HepG2 (cell line): ENCODE data around the gene GPR176. TPM values are rescaled to one million over a fixed set of nuclear protein-coding genes. Genes with fewer than 3 reads are reported as not detected.

Source experiments
- ATAC-seq: fragments of 200-7000 bp; cut with Tn5 transposase; 3 replicates; pipeline ENCODE4 v1.9.1; 2020; ENCODE audit warnings: mild to moderate bottlenecking, moderate library complexity
- BruUV-seq: library from RNA; stranded (reverse); fragments of 400-500 nt; replicated peaks from 2 replicates; lab custom pipeline; 2021; lab: Mats Ljungman, UMichigan
- CTCF ChIA-PET: fragments of 300-600 bp; formaldehyde crosslinking; extraction: SDS; loops from one replicate; lab custom pipeline; 2021; ENCODE audit warnings: low total read pairs, inconsistent platforms, low intra/inter-chr PET ratio; lab: Yijun Ruan, JAX
- POLR2A ChIA-PET: fragments of 350-600 bp; sonication (Branson Sonifier 250); formaldehyde crosslinking; loops from one replicate; lab custom pipeline; 2020; ENCODE audit warnings: antibody characterized with exemption, inconsistent platforms; lab: Yijun Ruan, JAX
- DNase-seq: peaks from one replicate; pipeline ENCODE4 v3.0.0-alpha.2; 2015; ENCODE audit warnings: low spot score
- FAIRE-seq: peaks from 3 replicates; lab custom pipeline; 2011; peaks lifted over from hg19 to GRCh38; lab: Jason Lieb, UNC
- H2AFZ ChIP-seq: one replicate; pipeline ENCODE4 v1.6.1; 2011; ENCODE audit warnings: low read length, inconsistent platforms
- H3K27ac ChIP-seq: fragments of 300-600 bp; 3 replicates; pipeline ENCODE4 v1.8.0; 2011; ENCODE audit warnings: mixed run types, mild to moderate bottlenecking, mixed read lengths, low read length, inconsistent platforms; ENCODE audit not compliant: insufficient read depth; ENCODE audit errors: extremely low read length
- H3K27me3 ChIP-seq, 2 experiments: fragments of 200-600 bp in 1 of 2; 2 replicates in 1 of 2; 3 replicates in 1 of 2; pipeline versions ENCODE4 v1.6.0 to v1.8.0; 2011; ENCODE audit warnings: low read length in 2 of 2, mild to moderate bottlenecking in 2 of 2, moderate library complexity in 2 of 2, inconsistent platforms in 1 of 2; ENCODE audit not compliant: insufficient read depth in 2 of 2, control insufficient read depth in 1 of 2
- H3K36me3 ChIP-seq, 2 experiments: fragments of 200-600 bp in 1 of 2; replicated peaks in 1 of 2; 2 replicates in 1 of 2; 3 replicates in 1 of 2; pipeline versions ENCODE4 v1.5.1 to v1.8.0; 2011; ENCODE audit warnings: low read length in 2 of 2, inconsistent platforms in 1 of 2; ENCODE audit not compliant: insufficient read depth in 2 of 2, control insufficient read depth in 1 of 2
- H3K4me1 ChIP-seq: 2 replicates; pipeline ENCODE4 v1.5.1; 2012; ENCODE audit warnings: low read length, inconsistent platforms; ENCODE audit not compliant: insufficient read depth
- H3K4me2 ChIP-seq: 2 replicates; pipeline ENCODE4 v1.6.0; 2011; ENCODE audit warnings: low read depth, low read length, inconsistent platforms
- H3K4me3 ChIP-seq, 3 experiments: fragments of 200-600 bp in 1 of 3; sonication (generic), shearing (Covaris generic) in 1 of 3; replicated peaks in 1 of 3; 2 replicates each; pipeline ENCODE4 v1.5.1; 2011 to 2016; ENCODE audit warnings: low read length in 3 of 3, inconsistent platforms in 2 of 3, low read depth in 2 of 3, mild to moderate bottlenecking in 2 of 3, control low read depth in 1 of 3, mixed read lengths in 1 of 3; ENCODE audit not compliant: insufficient read depth in 1 of 3
- H3K79me2 ChIP-seq: one replicate; pipeline ENCODE4 v1.6.1; 2011; ENCODE audit warnings: low read length, inconsistent platforms; ENCODE audit not compliant: insufficient read depth
- H3K9ac ChIP-seq: 2 replicates; pipeline ENCODE4 v1.6.0; 2011; ENCODE audit warnings: mild to moderate bottlenecking, low read depth, low read length, inconsistent platforms; ENCODE audit not compliant: insufficient read depth
- H3K9me3 ChIP-seq: 2 replicates; pipeline ENCODE4 v1.5.1; 2012; ENCODE audit warnings: mild to moderate bottlenecking, low read length
- H4K20me1 ChIP-seq: 2 replicates; pipeline ENCODE4 v1.6.0; 2011; ENCODE audit warnings: inconsistent platforms, mild to moderate bottlenecking, low read length, moderate library complexity; ENCODE audit not compliant: insufficient read depth
- GABPA ChIP-seq, 2 experiments: IDR thresholded peaks; 2 replicates each; pipeline ENCODE4 v1.6.1; 2011 to 2016; ENCODE audit warnings: low read depth in 2 of 2, low read length in 1 of 2, missing biosample characterization in 1 of 2, missing genetic modification characterization in 1 of 2
- GMEB2 ChIP-seq: IDR thresholded peaks from 2 replicates; pipeline ENCODE4 v1.6.1; 2016; ENCODE audit warnings: missing biosample characterization, missing genetic modification reagents, low read depth
- GZF1 ChIP-seq: sonication (generic); formaldehyde crosslinking; IDR thresholded peaks from 2 replicates; pipeline ENCODE4 v1.5.1; 2020; ENCODE audit warnings: mild to moderate bottlenecking, missing genetic modification reagents
- HBP1 ChIP-seq: IDR thresholded peaks from 2 replicates; pipeline ENCODE4 v1.6.1; 2016; ENCODE audit warnings: low read depth, control low read depth
- HINFP ChIP-seq: sonication (generic); formaldehyde crosslinking; IDR thresholded peaks from 2 replicates; pipeline ENCODE4 v1.4.0; 2020; ENCODE audit warnings: low read depth, mild to moderate bottlenecking, missing genetic modification reagents
- HNF1B ChIP-seq: sonication (generic); formaldehyde crosslinking; IDR thresholded peaks from 2 replicates; pipeline ENCODE4 v1.5.1; 2020; ENCODE audit warnings: mild to moderate bottlenecking, moderate library complexity, missing genetic modification reagents
- JUN ChIP-seq: sonication (generic); formaldehyde crosslinking; IDR thresholded peaks from 2 replicates; pipeline ENCODE4 v1.4.0; 2020; ENCODE audit warnings: mild to moderate bottlenecking, missing genetic modification reagents
- MED13 ChIP-seq: sonication (generic); formaldehyde crosslinking; IDR thresholded peaks from 2 replicates; pipeline ENCODE4 v1.5.0; 2020; ENCODE audit warnings: missing genetic modification reagents
- TCF7L2 ChIP-seq: IDR thresholded peaks from 2 replicates; pipeline ENCODE4 v1.6.1; 2011; ENCODE audit warnings: mild to moderate bottlenecking, low read depth, low read length, moderate library complexity
- ZFP91 ChIP-seq: sonication (generic); formaldehyde crosslinking; IDR thresholded peaks from 2 replicates; pipeline ENCODE4 v1.9.0; 2022; ENCODE audit warnings: missing genetic modification reagents, mild to moderate bottlenecking, borderline replicate concordance
- ZNF260 ChIP-seq: sonication (generic); formaldehyde crosslinking; IDR thresholded peaks from 2 replicates; pipeline ENCODE4 v1.4.0; 2020; ENCODE audit warnings: missing genetic modification reagents, low read depth, mild to moderate bottlenecking, borderline replicate concordance
- ZNF274 ChIP-seq: sonication (generic); formaldehyde crosslinking; IDR thresholded peaks from 2 replicates; pipeline ENCODE4 v1.5.1; 2020; ENCODE audit warnings: mild to moderate bottlenecking, missing genetic modification reagents
- ZNF333 ChIP-seq: sonication (generic); formaldehyde crosslinking; IDR thresholded peaks from 2 replicates; pipeline ENCODE4 v1.4.0; 2020; ENCODE audit warnings: mild to moderate bottlenecking, missing genetic modification reagents, borderline replicate concordance
- ZNF362 ChIP-seq: sonication (generic); formaldehyde crosslinking; IDR thresholded peaks from 2 replicates; pipeline ENCODE4 v1.4.0; 2020; ENCODE audit warnings: missing genetic modification reagents, mild to moderate bottlenecking, borderline replicate concordance
- ZNF589 ChIP-seq: sonication (generic); formaldehyde crosslinking; conservative IDR thresholded peaks from 2 replicates; pipeline ENCODE4 v1.8.0; 2022; ENCODE audit warnings: mild to moderate bottlenecking, moderate library complexity, missing genetic modification reagents
- ZNF678 ChIP-seq: sonication (generic); formaldehyde crosslinking; IDR thresholded peaks from 2 replicates; pipeline ENCODE4 v1.4.0; 2020; ENCODE audit warnings: mild to moderate bottlenecking, missing genetic modification reagents
- WGBS: methylation state at CpG from one replicate; pipeline ENCODE4 v1.1.6; 2017; ENCODE audit warnings: low lambda C conversion rate; 5-methylcytosine and 5-hydroxymethylcytosine counted together
- in situ Hi-C: cut with HindIII; loops from 2 replicates; pipeline ENCODE4 v1.10.0; 2017; ENCODE audit warnings: low pct_unique_long_range_greater_than_20kb; ENCODE audit not compliant: extremely low pct_ligation_motif_present
- intact Hi-C: fragments of 100-400 bp; cut with micrococcal nuclease; formaldehyde crosslinking; loops from one replicate; pipeline ENCODE4 v1.10.0; 2022; ENCODE audit not compliant: unreplicated experiment
- polyA plus RNA-seq, 8 experiments: library from polyadenylated mRNA; depleted of rRNA in 3 of 8; stranded (reverse) in 7 of 8; unstranded in 1 of 8; fragments of >200 nt; fragmentation: Illumina TruSeq in 4 of 8; extraction: Trizol in 4 of 8; gene quantifications; 2 replicates each; pipeline versions ENCODE4 v1.2.1 to v1.2.3, GENCODE V29; 2011 to 2016; ENCODE audit warnings: low read depth in 4 of 8, missing spikeins in 1 of 8, mixed read lengths in 1 of 8; ENCODE audit not compliant: insufficient read depth in 1 of 8
- total RNA-seq, 5 experiments: library from RNA; depleted of rRNA; stranded (reverse); fragments of >200 nt; fragmentation: Illumina TruSeq; extraction: Trizol; gene quantifications; 2 replicates each; pipeline ENCODE4 v1.2.3, GENCODE V29; 2016; ENCODE audit warnings: low read depth in 1 of 5

Gene GPR176
- total and polyA plus RNA-seq, 2 of the 13 experiments (the other 11 are each of a cell fraction or from before 2014, with no cell fraction given): 0.11 to 0.20 TPM

GRCh38 chr15:39870537-39870936 lies 49.5 kb downstream of the GPR176 start:
- H3K27ac ChIP-seq: no peak overlapping the region
- H3K4me2 ChIP-seq: no peak overlapping the region
- H4K20me1 ChIP-seq: no peaks in the 10 kb centered on the region; the same call in 1 of the 2 replicates
- H3K9ac ChIP-seq: no peak overlapping the region
- TF ChIP-seq GMEB2 (CRISPR knock-in tag) (no peak), ZNF333 (CRISPR knock-in tag) (no peak), TCF7L2 (no peak), HNF1B (CRISPR knock-in tag) (no peak), MED13 (CRISPR knock-in tag) (no peak), ZFP91 (CRISPR knock-in tag) (no peak), ZNF274 (CRISPR knock-in tag) (no peak), ZNF362 (CRISPR knock-in tag) (no peak), GABPA (IDR thresholded peaks at IDR 0.05; ENCODE audit: low read depth, low read length) (no peak), GABPA (CRISPR knock-in tag; IDR thresholded peaks at IDR 0.05; ENCODE audit: low read depth) (no peak), HINFP (CRISPR knock-in tag) (no peak), GZF1 (CRISPR knock-in tag) (no peak), ZNF678 (no peak), HBP1 (CRISPR knock-in tag) (no peak), ZNF260 (CRISPR knock-in tag) (no peak), JUN (CRISPR knock-in tag) (no peak), ZNF589 (no peak)
- TF ChIP-seq, all 625 proteins: peak for 0
- ChIA-PET CTCF (no interaction called here), POLR2A (no interaction called here)
- in situ Hi-C loops (no loop called here), intact Hi-C loops (no loop called here)
- Histone ChIP-seq H3K36me3 (no peaks in the 10 kb centered on the region), H3K9me3 (no peaks in the 10 kb centered on the region), H3K4me1 (no peaks in the 10 kb centered on the region), H3K27me3 (peaks cover 0 to 8% of the 10 kb centered on the region in 2 experiments; a peak in 2 of 5 replicates), H3K79me2 (no peaks in the 10 kb centered on the region), H3K4me3 (no peak overlapping the region), H2AFZ (no peak overlapping the region)
- BruUV-seq: no TSS peak
- WGBS: 0% methylated on average over 2 of the region's 2 CpGs
- DNase-seq: no peak
- FAIRE-seq: no peak
- ATAC-seq: no peak
